Gastroesophageal sphincter (tissue), 3 donors: ENCODE results near the gene MYO9A.

ENCODE experiments used
- CTCF ChIP-seq, 4 experiments: fragments of 200-600 bp in 2 of 4; fragments of 450-650 bp in 2 of 4; sonication (generic) in 1 of 4; IDR thresholded peaks; one replicate each; pipeline ENCODE4 v1.5.1; 2017 to 2019; ENCODE audit warnings: antibody characterized with exemption in 4 of 4, mild to moderate bottlenecking in 2 of 4, moderate library complexity in 2 of 4
- EP300 ChIP-seq: sonication (generic); formaldehyde crosslinking; IDR thresholded peaks from one replicate; pipeline ENCODE4 v1.6.1; 2017; ENCODE audit warnings: antibody characterized with exemption, mild to moderate bottlenecking
- POLR2A ChIP-seq, 2 donors: fragments of 450-650 bp; IDR thresholded peaks; one replicate each; pipeline ENCODE4 v1.6.1; 2017; ENCODE audit warnings: antibody characterized with exemption in 2 of 2, mild to moderate bottlenecking in 2 of 2, moderate library complexity in 1 of 2
- POLR2AphosphoS5 ChIP-seq: sonication (generic); formaldehyde crosslinking; IDR thresholded peaks from one replicate; pipeline ENCODE4 v1.6.1; 2017; ENCODE audit warnings: antibody characterized with exemption

GRCh38 chr15:72124218-72124617 is 6.3 kb upstream of the MYO9A start:
- TF ChIP-seq POLR2A (IDR thresholded peaks at IDR 0.05) (no peak), CTCF (IDR thresholded peaks at IDR 0.05) (no peak), POLR2AphosphoS5 (no peak), EP300 (no peak)
